Neuronal stem cell (in vitro differentiated cells): Measurements from ENCODE around the gene ABCD1.
"Not testable (repeated sequence)": the region's sequence is repeated elsewhere in the genome, so short reads cannot be mapped to it uniquely, and the experiment has no call there.

Source experiments
- DNase-seq: peaks from one replicate; pipeline ENCODE4 v3.0.0-alpha.2; 2013; ENCODE audit warnings: low spot score
- H2AFZ ChIP-seq: one replicate; pipeline ENCODE4 v1.6.1; 2013; ENCODE audit warnings: mild to moderate bottlenecking, low read length, inconsistent platforms
- H2AK5ac ChIP-seq: 2 replicates; pipeline ENCODE4 v1.6.1; 2013; ENCODE audit warnings: low read depth, mild to moderate bottlenecking, inconsistent platforms, low read length, moderate library complexity, mixed read lengths
- H2BK120ac ChIP-seq: 2 replicates; pipeline ENCODE4 v1.6.1; 2013; ENCODE audit warnings: low read depth, mild to moderate bottlenecking, inconsistent platforms, low read length, moderate library complexity, mixed read lengths
- H2BK12ac ChIP-seq: one replicate; pipeline ENCODE4 v1.6.1; 2013; ENCODE audit warnings: low read length, inconsistent platforms
- H2BK15ac ChIP-seq: 2 replicates; pipeline ENCODE4 v1.6.1; 2013; ENCODE audit warnings: mild to moderate bottlenecking, low read length, inconsistent platforms, mixed read lengths
- H2BK5ac ChIP-seq: one replicate; pipeline ENCODE4 v1.6.1; 2013; ENCODE audit warnings: inconsistent platforms, mild to moderate bottlenecking, low read length, moderate library complexity
- H3K14ac ChIP-seq: one replicate; pipeline ENCODE4 v1.6.1; 2013; ENCODE audit warnings: low read length, inconsistent platforms
- H3K18ac ChIP-seq: 2 replicates; pipeline ENCODE4 v1.6.1; 2013; ENCODE audit warnings: low read length, inconsistent platforms
- H3K23ac ChIP-seq: 2 replicates; pipeline ENCODE4 v1.6.1; 2013; ENCODE audit warnings: low read depth, mild to moderate bottlenecking, mixed read lengths, low read length, inconsistent platforms; ENCODE audit not compliant: poor library complexity
- H3K27ac ChIP-seq: replicated peaks from 3 replicates; pipeline ENCODE4 v1.5.1; 2013; ENCODE audit warnings: low read length, inconsistent platforms
- H3K27me3 ChIP-seq, 3 experiments: 2 replicates each; pipeline ENCODE4 v1.6.1; 2013; ENCODE audit warnings: low read length in 3 of 3, mild to moderate bottlenecking in 2 of 3, inconsistent platforms in 1 of 3, low read depth in 1 of 3, mixed read lengths in 1 of 3, moderate library complexity in 1 of 3; ENCODE audit not compliant: control insufficient read depth in 3 of 3, insufficient read depth in 3 of 3
- H3K36me3 ChIP-seq, 2 donors: replicated peaks in 1 of 2; 2 replicates each; pipeline ENCODE4 v1.6.1; 2013; ENCODE audit warnings: low read length in 2 of 2; ENCODE audit not compliant: control insufficient read depth in 2 of 2, insufficient read depth in 2 of 2
- H3K4ac ChIP-seq: 2 replicates; pipeline ENCODE4 v1.6.1; 2013; ENCODE audit warnings: inconsistent platforms, mild to moderate bottlenecking, low read length, moderate library complexity
- H3K4me1 ChIP-seq, 2 donors: 1 replicate in 1 of 2; 2 replicates in 1 of 2; pipeline ENCODE4 v1.6.1; 2013; ENCODE audit warnings: low read length in 2 of 2, low read depth in 1 of 2; ENCODE audit not compliant: control insufficient read depth in 2 of 2, insufficient read depth in 1 of 2
- H3K4me2 ChIP-seq: one replicate; pipeline ENCODE4 v1.6.1; 2013; ENCODE audit warnings: mild to moderate bottlenecking, low read length, inconsistent platforms; ENCODE audit not compliant: insufficient read depth, poor library complexity, severe bottlenecking
- H3K4me3 ChIP-seq, 2 donors: 2 replicates each; pipeline ENCODE4 v1.5.1; 2013; ENCODE audit warnings: low read length in 2 of 2, mild to moderate bottlenecking in 2 of 2, inconsistent platforms in 1 of 2, moderate library complexity in 1 of 2
- H3K79me1 ChIP-seq: one replicate; pipeline ENCODE4 v1.6.1; 2013; ENCODE audit warnings: low read depth, mild to moderate bottlenecking, inconsistent platforms, low read length, moderate library complexity
- H3K9ac ChIP-seq: one replicate; pipeline ENCODE4 v1.6.1; 2013; ENCODE audit warnings: mild to moderate bottlenecking, low read depth, low read length, inconsistent platforms; ENCODE audit not compliant: poor library complexity
- H3K9me3 ChIP-seq, 2 donors: replicated peaks in 1 of 2; 2 replicates each; pipeline versions ENCODE3 to v1.6.1; 2013; ENCODE audit warnings: low read length in 2 of 2, mild to moderate bottlenecking in 2 of 2, inconsistent platforms in 1 of 2, low read depth in 1 of 2, mixed read lengths in 1 of 2, moderate library complexity in 1 of 2; ENCODE audit not compliant: control insufficient read depth in 2 of 2, insufficient read depth in 1 of 2
- H4K8ac ChIP-seq: one replicate; pipeline ENCODE4 v1.6.1; 2013; ENCODE audit warnings: low read depth, mild to moderate bottlenecking, inconsistent platforms, low read length, moderate library complexity
- H4K91ac ChIP-seq: one replicate; pipeline ENCODE4 v1.6.1; 2013; ENCODE audit warnings: low read length, low read depth, mild to moderate bottlenecking, inconsistent platforms; ENCODE audit not compliant: poor library complexity
- WGBS, 2 donors: extraction: QIAGEN DNeasy Blood & Tissue Kit; methylation state at CpG; one replicate each; pipeline ENCODE4 v1.1.7; 2013; ENCODE audit warnings: missing lambda C conversion rate in 2 of 2, mixed read lengths in 1 of 2; ENCODE audit not compliant: insufficient read length in 2 of 2, insufficient replicate concordance in 1 of 2; ENCODE audit errors: extremely low coverage in 2 of 2; 5-methylcytosine and 5-hydroxymethylcytosine counted together

Gene ABCD1

GRCh38 chrX:153704631-153705402 is 19.8 kb upstream of the ABCD1 start:
- H2BK15ac ChIP-seq, result not testable (repeated sequence)

GRCh38 chrX:153705403-153706060 is 19.1 kb upstream of the ABCD1 start:
- H3K9ac ChIP-seq, H3K4me3 ChIP-seq, H3K79me1 ChIP-seq, H3K4me2 ChIP-seq, H3K23ac ChIP-seq, H3K9me3 ChIP-seq, H4K8ac ChIP-seq, H3K4ac ChIP-seq, DNase-seq, H3K4me1 ChIP-seq, H2BK5ac ChIP-seq, H2BK15ac ChIP-seq, H3K14ac ChIP-seq, H2BK12ac ChIP-seq, H2BK120ac ChIP-seq, H4K91ac ChIP-seq, H2AFZ ChIP-seq, H3K18ac ChIP-seq, H3K27ac ChIP-seq, H2AK5ac ChIP-seq: not testable (repeated sequence)
- H3K27me3 ChIP-seq, result peaks cover 0 to 16% (median 0%) of the 10 kb centered on the region in 3 experiments
- no CpG with 5 or more reads among the region's 18 CpGs for WGBS, 2 donors
- peaks cover under 1 to 33% of the 10 kb centered on the region in 2 donors for H3K36me3 ChIP-seq

More at GRCh38 chrX:153704631-153705402, 19.8 kb upstream of the ABCD1 start:
- peaks cover 0 to 18% (median 0%) of the 10 kb centered on the region in 3 experiments for H3K27me3 ChIP-seq
- WGBS, 2 donors, result no CpG with 5 or more reads among the region's 12 CpGs
- H3K9me3 ChIP-seq, H3K9ac ChIP-seq, H3K18ac ChIP-seq, H3K79me1 ChIP-seq, H2BK12ac ChIP-seq, H3K4me3 ChIP-seq, H2BK120ac ChIP-seq, H4K91ac ChIP-seq, H3K23ac ChIP-seq, H3K4me2 ChIP-seq, H4K8ac ChIP-seq, H2AK5ac ChIP-seq, H3K27ac ChIP-seq, H3K4ac ChIP-seq, H3K4me1 ChIP-seq, H2BK5ac ChIP-seq, H3K14ac ChIP-seq, H2AFZ ChIP-seq, DNase-seq: not testable (repeated sequence)
- peaks cover 2 to 33% of the 10 kb centered on the region in 2 donors for H3K36me3 ChIP-seq

- Histone ChIP-seq H2AFZ (no peak overlapping the region), H3K36me3 (peaks cover 0 to 25% of the 10 kb centered on the region in 2 donors), H3K23ac (no peak overlapping the region), H3K79me1 (peaks cover 2% of the 10 kb centered on the region), H3K27me3 (peaks cover 0 to 11% (median 0%) of the 10 kb centered on the region in 3 experiments), H4K91ac (no peak overlapping the region), H3K4me1 (no peaks in the 10 kb centered on the region), H2BK15ac (no peak overlapping the region), H3K14ac (no peak overlapping the region), H4K8ac (no peak overlapping the region), H3K9me3 (no peaks in the 10 kb centered on the region), H3K4me3 (no peak overlapping the region), H2BK12ac (no peak overlapping the region), H3K4me2 (no peak overlapping the region), H3K18ac (no peak overlapping the region), H3K4ac (no peak overlapping the region), H2BK120ac (no peak overlapping the region), H3K27ac (no peak overlapping the region), H2BK5ac (no peak overlapping the region), H3K9ac (peak overlapping the region; percentile 44), H2AK5ac (no peak overlapping the region)
- no peak for DNase-seq
- WGBS, 2 donors, result no CpG with 5 or more reads among the region's 9 CpGs
Measured at GRCh38 chrX:153706799-153707198, 17.9 kb upstream of the ABCD1 start.

GRCh38 chrX:153707406-153707805 is 17.2 kb upstream of the ABCD1 start:
- no peak overlapping the region for H2BK15ac ChIP-seq
- no peaks in the 10 kb centered on the region for H3K9me3 ChIP-seq
- H3K79me1 ChIP-seq, result peaks cover 2% of the 10 kb centered on the region
- peaks cover 0 to 5% (median 0%) of the 10 kb centered on the region in 3 experiments for H3K27me3 ChIP-seq
- no peak overlapping the region for H3K14ac ChIP-seq
- H3K36me3 ChIP-seq, result peaks cover 0 to 27% of the 10 kb centered on the region in 2 donors
- no peak overlapping the region for H3K4me3 ChIP-seq
- H3K9ac ChIP-seq, result no peak overlapping the region
- H4K91ac ChIP-seq, result no peak overlapping the region
- no peak overlapping the region for H2BK120ac ChIP-seq
- H3K4me1 ChIP-seq, result no peaks in the 10 kb centered on the region
- DNase-seq, result no peak
- H3K4ac ChIP-seq, result no peak overlapping the region
- H3K23ac ChIP-seq, result no peak overlapping the region
- no peak overlapping the region for H3K4me2 ChIP-seq
- H3K27ac ChIP-seq, result no peak overlapping the region
- no peak overlapping the region for H2BK5ac ChIP-seq
- H2AFZ ChIP-seq, result no peak overlapping the region
- no peak overlapping the region for H2AK5ac ChIP-seq
- H3K18ac ChIP-seq, result no peak overlapping the region
- WGBS, 2 donors, result no CpG with 5 or more reads among the region's 6 CpGs
- no peak overlapping the region for H4K8ac ChIP-seq
- H2BK12ac ChIP-seq, result no peak overlapping the region
